Keratinocyte (primary cell): ENCODE data around the gene SEMA4A. TPM values are rescaled to one million over a fixed set of nuclear protein-coding genes. Genes with fewer than 3 reads are reported as not detected.

ENCODE experiments used
- DNase-seq: peaks from one replicate; pipeline ENCODE4 v3.0.0-alpha.2; 2011; ENCODE audit warnings: low read depth, missing footprints, low spot score
- FAIRE-seq: peaks from 2 replicates; lab custom pipeline; 2011; peaks lifted over from hg19 to GRCh38; lab: Jason Lieb, UNC
- H2AFZ ChIP-seq: 2 replicates; pipeline ENCODE4 v1.6.0; 2012; ENCODE audit warnings: low read length, control low read depth, inconsistent platforms; ENCODE audit not compliant: control insufficient read depth
- H3K27ac ChIP-seq: 2 replicates; pipeline ENCODE4 v1.5.1; 2011; ENCODE audit warnings: low read length; ENCODE audit not compliant: control insufficient read depth, insufficient read depth
- H3K27me3 ChIP-seq: 3 replicates; pipeline ENCODE4 v1.6.0; 2011; ENCODE audit warnings: low read length; ENCODE audit not compliant: control insufficient read depth, insufficient read depth; ENCODE audit errors: extremely low read depth
- H3K36me3 ChIP-seq, 2 experiments: 2 replicates in 1 of 2; 3 replicates in 1 of 2; pipeline ENCODE4 v1.5.1; 2011; ENCODE audit warnings: low read length in 2 of 2, mild to moderate bottlenecking in 1 of 2; ENCODE audit not compliant: control insufficient read depth in 2 of 2, insufficient read depth in 2 of 2; ENCODE audit errors: extremely low read depth in 1 of 2
- H3K4me1 ChIP-seq: 3 replicates; pipeline ENCODE4 v1.5.1; 2011; ENCODE audit warnings: low read length; ENCODE audit not compliant: control insufficient read depth, insufficient read depth; ENCODE audit errors: extremely low read depth
- H3K4me2 ChIP-seq: 3 replicates; pipeline ENCODE4 v1.6.0; 2011; ENCODE audit warnings: low read depth, low read length; ENCODE audit not compliant: control insufficient read depth, insufficient read depth; ENCODE audit errors: extremely low read depth
- H3K4me3 ChIP-seq, 3 experiments: fragments of 200-600 bp in 1 of 3; sonication (generic) in 1 of 3; 2 replicates in 2 of 3; 3 replicates in 1 of 3; pipeline ENCODE4 v1.5.1; 2011 to 2016; ENCODE audit warnings: low read length in 3 of 3, mild to moderate bottlenecking in 3 of 3, control low read depth in 2 of 3, inconsistent platforms in 1 of 3, low read depth in 1 of 3, mixed read lengths in 1 of 3, mixed run types in 1 of 3, moderate library complexity in 1 of 3; ENCODE audit not compliant: control insufficient read depth in 2 of 3, insufficient read depth in 2 of 3; ENCODE audit errors: extremely low read depth in 1 of 3
- H3K79me2 ChIP-seq: 2 replicates; pipeline ENCODE4 v1.6.0; 2012; ENCODE audit warnings: low read length; ENCODE audit not compliant: control insufficient read depth, insufficient read depth
- H3K9ac ChIP-seq: 3 replicates; pipeline ENCODE4 v1.6.0; 2011; ENCODE audit warnings: low read length; ENCODE audit not compliant: control insufficient read depth, insufficient read depth; ENCODE audit errors: extremely low read depth
- H3K9me1 ChIP-seq: 3 replicates; pipeline ENCODE4 v1.6.0; 2011; ENCODE audit warnings: low read length; ENCODE audit not compliant: control insufficient read depth, insufficient read depth; ENCODE audit errors: extremely low read depth
- H3K9me3 ChIP-seq: 2 replicates; pipeline ENCODE4 v1.5.1; 2012; ENCODE audit warnings: low read depth, low read length; ENCODE audit not compliant: control insufficient read depth
- H4K20me1 ChIP-seq: 3 replicates; pipeline ENCODE4 v1.6.0; 2011; ENCODE audit warnings: low read length; ENCODE audit not compliant: control insufficient read depth, insufficient read depth; ENCODE audit errors: extremely low read depth
- CTCF ChIP-seq, 3 experiments: IDR thresholded peaks in 1 of 3; conservative IDR thresholded peaks in 1 of 3; optimal IDR thresholded peaks in 1 of 3; 2 replicates in 2 of 3; 3 replicates in 1 of 3; pipeline versions ENCODE3 to v1.5.1; 2011; ENCODE audit warnings: low read length in 3 of 3, mild to moderate bottlenecking in 3 of 3, moderate library complexity in 2 of 3, control low read depth in 1 of 3, inconsistent platforms in 1 of 3; ENCODE audit not compliant: insufficient read depth in 2 of 3; ENCODE audit errors: extremely low read depth in 1 of 3
- EZH2 ChIP-seq: IDR thresholded peaks from one replicate; pipeline ENCODE4 v1.6.1; 2012; ENCODE audit warnings: inconsistent platforms, mild to moderate bottlenecking, low read length, moderate library complexity
- dilution Hi-C: fragments of 300-500 bp; cut with MboI; formaldehyde crosslinking; loops from one replicate; pipeline ENCODE4 v1.7.0; 2020; ENCODE audit warnings: low sequenced_read_pairs; ENCODE audit not compliant: extremely low pct_ligation_motif_present
- polyA plus RNA-seq, 5 experiments: library from polyadenylated mRNA; depleted of rRNA in 3 of 5; stranded (reverse) in 3 of 5; stranded (forward) in 1 of 5; unstranded in 1 of 5; fragments of >200 nt; gene quantifications; 1 replicate in 1 of 5; 2 replicates in 3 of 5; 3 replicates in 1 of 5; pipeline versions ENCODE4 v1.2.1 to v1.2.3, GENCODE V29; 2011 to 2012; ENCODE audit warnings: missing spikeins in 2 of 5, low read depth in 1 of 5, low replicate concordance in 1 of 5

SEMA4A gene
- polyA plus RNA-seq, 1 donor (not counting 4 experiments of a cell fraction or from before 2014, with no cell fraction given): 7.9 TPM

- DNase-seq (no peak), FAIRE-seq (no peak)
- peaks cover 10% of the 10 kb centered on the region for H3K4me1 ChIP-seq
- no peaks in the 10 kb centered on the region for H3K9me1 ChIP-seq
- H3K36me3 ChIP-seq: peaks cover 3 to 5% of the 10 kb centered on the region in 2 experiments
- H3K4me2 ChIP-seq: no peak overlapping the region
- H3K9me3 ChIP-seq: no peaks in the 10 kb centered on the region
- no peak overlapping the region for H2AFZ ChIP-seq
- no peak overlapping the region for H3K4me3 ChIP-seq
- dilution Hi-C loops: no loop called here
- no peak overlapping the region for H3K9ac ChIP-seq
- peaks cover 4% of the 10 kb centered on the region for H3K27me3 ChIP-seq
- no peaks in the 10 kb centered on the region for H4K20me1 ChIP-seq
- H3K79me2 ChIP-seq: no peaks in the 10 kb centered on the region
- no peak overlapping the region for H3K27ac ChIP-seq
- TF ChIP-seq EZH2 (no peak), CTCF (optimal IDR thresholded peaks at IDR 0.05 in 1 of 3, IDR thresholded peaks at IDR 0.05 in 1 of 3, conservative IDR thresholded peaks at IDR 0.05 in 1 of 3; ENCODE audit: extremely low read depth in 1 of 3, insufficient read depth in 2 of 3, low read length in 3 of 3) (no peak)
Measured at GRCh38 chr1:156145650-156146019, 7.8 kb upstream of the SEMA4A start.

- H3K9me3 ChIP-seq: no peaks in the 10 kb centered on the region
- dilution Hi-C loops: no loop called here
- peak overlapping the region; percentile 42 for H3K4me2 ChIP-seq
- peak overlapping the region in 1 of 3 experiments; percentile 4 for H3K4me3 ChIP-seq
- no peaks in the 10 kb centered on the region for H3K9me1 ChIP-seq
- peaks cover 10% of the 10 kb centered on the region for H3K4me1 ChIP-seq
- H3K9ac ChIP-seq: peak overlapping the region; percentile 11
- no peak overlapping the region for H2AFZ ChIP-seq
- no peaks in the 10 kb centered on the region for H3K36me3 ChIP-seq
- no peaks in the 10 kb centered on the region for H3K79me2 ChIP-seq
- TF ChIP-seq EZH2 (no peak), CTCF (optimal IDR thresholded peaks at IDR 0.05 in 1 of 3, IDR thresholded peaks at IDR 0.05 in 1 of 3, conservative IDR thresholded peaks at IDR 0.05 in 1 of 3; ENCODE audit: extremely low read depth in 1 of 3, insufficient read depth in 2 of 3, low read length in 3 of 3) (peak; percentile 61 to 81 (median 64))
- FAIRE-seq: peak; percentile 78
- no peak for DNase-seq
- no peaks in the 10 kb centered on the region for H4K20me1 ChIP-seq
- H3K27me3 ChIP-seq: peaks cover 4% of the 10 kb centered on the region
- no peak overlapping the region for H3K27ac ChIP-seq
Measured at GRCh38 chr1:156146020-156146768, 7.2 kb upstream of the SEMA4A start.
